Activated T-cell treated with anti-CD3 and anti-CD28 coated beads for 24 hours (primary cell): ENCODE results near the gene BACE2.

Experiments
- DNase-seq: peaks from one replicate; pipeline ENCODE4 v3.0.0-alpha.2; 2020; ENCODE audit warnings: low read depth

Gene BACE2

DNA sequence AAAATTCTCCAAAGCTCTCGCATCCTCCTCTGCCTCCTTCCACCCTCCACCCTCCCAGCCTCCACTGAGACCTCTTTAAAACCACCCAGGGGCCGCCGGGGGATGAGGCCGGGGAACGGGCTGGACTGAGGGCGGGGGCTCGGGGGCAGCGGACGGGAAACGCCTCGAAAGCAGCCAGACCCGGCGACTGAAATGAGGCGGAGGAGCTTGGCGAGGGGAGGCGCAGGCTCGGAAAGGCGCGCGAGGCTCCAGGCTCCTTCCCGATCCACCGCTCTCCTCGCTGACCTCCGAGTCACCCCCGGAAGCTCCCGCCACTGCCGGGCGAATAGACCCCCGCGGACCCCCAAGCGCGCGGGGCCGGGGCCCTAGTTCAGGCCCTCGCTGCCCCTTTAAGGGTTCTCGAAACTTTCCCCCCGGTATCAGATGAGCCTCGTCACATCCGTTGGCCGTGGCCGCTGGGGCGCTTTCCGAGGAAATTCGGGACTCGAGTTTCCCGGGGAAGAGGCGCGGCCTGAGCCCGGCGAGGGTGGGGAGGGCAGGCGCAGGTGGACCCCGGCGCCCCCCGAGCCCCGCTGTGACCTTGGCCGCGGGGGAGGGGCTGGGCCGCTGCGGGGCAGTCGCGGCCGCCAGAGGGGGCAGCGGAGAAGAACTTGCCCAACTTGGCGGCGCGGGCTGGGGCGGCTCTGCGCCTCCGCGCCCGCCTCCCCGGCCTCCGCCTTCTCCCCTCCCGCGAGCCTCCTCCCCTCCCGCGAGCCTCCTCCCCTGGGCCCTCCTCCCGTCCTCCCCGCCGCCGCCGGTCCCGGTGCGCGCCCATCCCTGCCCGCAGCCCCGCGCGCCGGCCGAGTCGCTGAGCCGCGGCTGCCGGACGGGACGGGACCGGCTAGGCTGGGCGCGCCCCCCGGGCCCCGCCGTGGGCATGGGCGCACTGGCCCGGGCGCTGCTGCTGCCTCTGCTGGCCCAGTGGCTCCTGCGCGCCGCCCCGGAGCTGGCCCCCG is at the start of gene BACE2:
BACE2 (plus strand) TSS at position 813 of the 995 bp plus-strand sequence; CDS start at position 917, 104 bp downstream.
- peak; percentile 28 for DNase-seq

DNA sequence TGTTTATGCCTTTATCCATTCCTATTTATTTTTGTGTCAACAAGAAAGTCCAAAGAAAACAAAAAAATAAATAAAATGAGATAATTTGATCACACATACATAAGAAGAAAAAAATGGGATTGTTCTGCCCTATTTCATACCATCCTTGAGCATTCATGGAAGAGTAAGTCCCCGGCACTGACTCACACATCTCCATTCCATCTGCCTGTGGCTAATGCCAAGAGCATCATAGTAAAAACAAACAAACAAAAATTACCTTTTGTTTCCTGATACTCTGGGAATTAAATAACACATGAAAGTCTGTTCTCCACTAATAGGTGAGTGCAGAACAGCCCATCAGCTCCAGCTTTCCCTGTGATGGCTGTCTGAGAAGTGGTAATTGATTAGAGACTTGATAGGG is 48.1 kb upstream of the BACE2 start:
- no peak for DNase-seq

DNA sequence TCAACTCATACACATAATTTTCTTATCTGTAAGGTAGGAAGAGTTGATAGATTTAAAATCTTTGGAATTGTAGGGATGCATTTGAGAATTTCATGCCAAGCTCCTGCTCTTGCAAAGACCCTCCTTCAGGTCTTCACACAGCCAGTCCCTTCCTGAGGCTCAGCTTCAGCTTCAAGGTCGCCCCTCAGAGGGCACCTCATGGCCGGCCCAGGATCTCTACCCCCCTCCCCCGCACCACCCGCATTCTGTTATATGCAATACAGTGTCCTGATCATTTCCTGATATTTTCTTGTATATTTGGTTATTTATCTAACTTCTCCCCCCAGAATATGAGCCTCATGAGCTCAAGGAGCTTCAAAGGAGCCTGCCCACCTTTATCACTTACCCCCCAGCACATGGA is 47.0 kb upstream of the BACE2 start:
- no peak for DNase-seq

GRCh38 chr21:41121785-41122415 is 46.1 kb upstream of the BACE2 start:
- DNase-seq = peak; percentile 37

GRCh38 chr21:41124641-41125201 is 43.2 kb upstream of the BACE2 start:
- no peak for DNase-seq

GRCh38 chr21:41128981-41129380 is 39.0 kb upstream of the BACE2 start:
- DNase-seq = no peak

- no peak for DNase-seq
Observed at GRCh38 chr21:41130883-41131282, 37.1 kb upstream of the BACE2 start.

GRCh38 chr21:41133874-41134522 is 34.0 kb upstream of the BACE2 start:
- DNase-seq = no peak

DNA sequence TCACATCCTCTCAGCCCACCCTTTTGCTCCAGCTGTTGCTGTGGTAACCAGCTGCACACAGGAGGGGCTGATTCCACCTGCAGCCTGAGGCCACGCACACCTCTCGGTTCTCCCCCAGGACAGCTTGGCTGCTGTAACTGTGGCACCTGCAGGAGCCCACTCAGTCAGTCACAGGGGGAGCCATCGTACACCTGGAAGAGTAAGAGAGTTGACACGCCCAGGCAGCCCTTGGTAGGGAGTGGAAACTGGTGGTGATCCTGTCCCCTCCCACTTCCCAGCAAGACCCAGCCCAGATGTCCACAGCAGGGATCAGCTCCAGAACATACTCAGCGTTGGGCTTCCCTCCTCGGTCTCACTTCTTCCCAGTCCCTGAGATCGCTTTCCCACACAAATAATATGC is 32.2 kb upstream of the BACE2 start:
- no peak for DNase-seq

GRCh38 chr21:41136286-41136685 is 31.7 kb upstream of the BACE2 start:
- DNase-seq = no peak

GRCh38 chr21:41137401-41137800 is 30.6 kb upstream of the BACE2 start:
- DNase-seq = no peak

DNA sequence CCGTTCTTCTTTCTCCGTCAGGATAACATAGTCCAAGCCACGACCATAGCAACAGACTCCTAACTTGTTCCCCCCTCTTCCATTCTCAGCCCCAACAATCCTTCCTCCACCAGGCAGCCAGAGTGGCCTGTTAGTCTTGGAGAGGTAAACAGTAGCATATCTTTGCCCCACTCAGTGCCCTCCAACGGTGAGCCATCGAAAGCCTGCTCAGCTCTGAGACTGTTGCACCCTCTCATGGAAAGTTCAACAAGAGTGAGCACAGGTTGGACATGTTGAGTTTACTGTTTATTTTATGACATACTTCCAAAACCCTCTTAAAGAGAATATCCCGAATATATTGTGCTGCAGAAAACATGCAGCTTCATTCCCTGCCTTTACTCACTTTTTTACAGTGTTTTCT is 30.1 kb upstream of the BACE2 start:
- DNase-seq = no peak

DNA sequence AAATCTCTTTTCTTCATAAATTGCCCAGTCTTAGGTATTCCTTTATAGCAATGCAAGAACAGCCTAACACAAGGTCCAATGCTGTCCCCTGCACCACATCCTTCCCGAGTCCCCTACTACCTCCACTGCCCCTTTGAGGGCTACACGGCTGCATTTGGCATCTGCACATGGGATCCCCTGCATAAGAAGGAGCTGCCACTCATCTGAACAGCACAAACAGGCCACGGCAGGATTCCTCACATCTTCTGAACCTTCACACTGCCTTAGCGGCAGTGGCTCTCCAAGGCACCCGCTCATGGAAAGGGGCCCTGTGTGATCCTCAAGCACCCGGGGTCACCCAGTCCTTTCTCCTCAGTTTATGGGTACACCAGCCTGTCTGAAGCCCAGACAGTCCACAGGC is 29.2 kb upstream of the BACE2 start:
- DNase-seq = no peak

DNA sequence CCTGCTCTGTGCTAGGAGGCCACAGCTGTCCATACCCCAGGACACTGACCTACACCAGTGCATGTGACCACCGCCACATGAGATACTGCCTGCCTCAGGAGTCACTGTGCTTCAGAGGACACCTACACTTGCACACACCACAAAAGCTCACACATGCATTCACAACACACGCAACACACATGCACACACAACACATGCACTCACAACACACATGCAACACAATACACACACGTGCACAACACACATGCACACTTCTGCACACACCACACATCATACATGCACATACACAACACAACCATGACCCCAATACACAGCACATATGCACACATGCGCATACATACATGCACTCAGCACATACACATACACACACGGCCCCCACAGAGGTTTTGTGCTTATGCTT is 28.7 kb upstream of the BACE2 start:
- no peak for DNase-seq

DNA sequence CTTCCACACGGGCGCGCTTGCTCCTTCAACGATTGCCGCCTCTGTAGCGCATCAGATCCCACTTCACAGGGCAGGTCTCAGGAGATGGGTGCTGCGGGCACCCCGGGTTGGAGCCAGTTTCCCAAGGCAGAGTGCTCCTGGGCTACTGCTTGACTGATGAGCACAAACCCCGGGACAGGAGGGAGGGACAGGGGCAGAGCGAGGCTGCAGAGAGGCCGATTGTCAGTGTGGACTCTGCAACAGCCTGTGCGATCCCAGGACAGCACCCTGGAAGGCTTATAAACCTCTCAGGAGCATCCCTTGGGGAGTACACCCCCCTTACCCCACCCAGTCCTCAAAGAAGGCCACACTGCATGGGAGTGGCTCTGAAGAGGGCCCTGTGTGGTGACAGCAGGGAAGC is 28.0 kb upstream of the BACE2 start:
- DNase-seq = no peak

- no peak for DNase-seq
Observed at GRCh38 chr21:41141031-41141457, 26.9 kb upstream of the BACE2 start.

DNA sequence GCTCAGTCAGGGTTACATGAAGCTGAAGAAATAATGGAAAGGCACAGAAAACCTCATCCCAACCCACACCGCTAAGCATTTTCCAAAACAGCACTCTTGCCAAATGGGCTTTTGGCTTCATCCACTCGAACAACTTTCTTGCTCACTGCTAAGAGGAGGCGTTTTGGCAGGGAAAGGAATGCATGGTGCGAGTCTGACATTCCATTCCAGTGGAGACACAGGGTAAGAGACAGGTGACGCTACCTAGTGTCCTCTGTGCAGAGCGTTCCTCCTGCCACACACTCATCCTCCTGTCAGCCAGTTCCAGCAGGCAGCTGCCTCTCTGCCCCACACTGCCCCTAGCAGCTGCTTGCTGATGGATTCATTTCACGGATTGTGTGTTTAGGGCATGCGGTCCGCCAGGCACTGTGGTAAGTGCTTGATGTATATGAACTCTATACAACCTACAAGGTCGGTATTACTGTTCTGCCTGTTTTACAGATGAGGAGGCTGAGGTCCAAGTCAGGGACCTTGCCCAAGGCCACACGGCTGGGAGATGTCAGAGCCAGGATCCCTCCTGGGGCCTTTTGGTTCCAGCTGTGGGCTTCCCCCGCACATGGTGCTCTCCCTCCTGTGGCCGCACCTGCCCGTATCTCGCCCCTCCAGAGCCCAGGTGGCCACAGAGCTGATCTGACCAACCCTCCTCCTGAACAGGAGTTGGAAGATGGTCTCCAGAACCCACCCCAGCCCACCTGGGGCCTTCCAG is 25.7 kb upstream of the BACE2 start:
- no peak for DNase-seq

GRCh38 chr21:41143596-41144325 is 24.2 kb upstream of the BACE2 start:
- DNase-seq = no peak

- DNase-seq = no peak
Observed at GRCh38 chr21:41147096-41147978, 20.6 kb upstream of the BACE2 start.

DNA sequence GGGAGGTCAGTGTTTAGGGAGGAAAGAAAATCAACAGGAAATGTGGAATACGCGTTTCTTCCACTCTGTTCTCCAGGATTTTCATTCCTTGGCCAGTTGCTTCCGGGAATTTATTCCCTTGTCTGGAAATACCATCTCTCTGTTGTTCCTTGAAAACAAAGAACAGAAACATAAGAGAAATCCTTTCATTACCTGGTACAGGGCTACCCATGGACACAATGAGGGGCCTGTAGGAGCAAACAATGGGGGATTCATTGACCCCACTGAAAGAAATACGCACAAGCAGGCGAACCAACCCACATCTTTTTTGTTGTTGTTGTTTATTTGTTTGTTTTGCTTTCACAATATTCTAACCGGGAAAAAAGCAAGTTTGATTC is 20.0 kb upstream of the BACE2 start:
- DNase-seq = no peak
